ENCODE measurements around the gene TIMP1. TPM values are rescaled to one million over a fixed set of nuclear protein-coding genes. Genes with fewer than 3 reads are reported as not detected.

The TIMP1 gene
- total RNA-seq, 2 donors from 2014 or later: 84.1 to 93.0 TPM

DNA sequence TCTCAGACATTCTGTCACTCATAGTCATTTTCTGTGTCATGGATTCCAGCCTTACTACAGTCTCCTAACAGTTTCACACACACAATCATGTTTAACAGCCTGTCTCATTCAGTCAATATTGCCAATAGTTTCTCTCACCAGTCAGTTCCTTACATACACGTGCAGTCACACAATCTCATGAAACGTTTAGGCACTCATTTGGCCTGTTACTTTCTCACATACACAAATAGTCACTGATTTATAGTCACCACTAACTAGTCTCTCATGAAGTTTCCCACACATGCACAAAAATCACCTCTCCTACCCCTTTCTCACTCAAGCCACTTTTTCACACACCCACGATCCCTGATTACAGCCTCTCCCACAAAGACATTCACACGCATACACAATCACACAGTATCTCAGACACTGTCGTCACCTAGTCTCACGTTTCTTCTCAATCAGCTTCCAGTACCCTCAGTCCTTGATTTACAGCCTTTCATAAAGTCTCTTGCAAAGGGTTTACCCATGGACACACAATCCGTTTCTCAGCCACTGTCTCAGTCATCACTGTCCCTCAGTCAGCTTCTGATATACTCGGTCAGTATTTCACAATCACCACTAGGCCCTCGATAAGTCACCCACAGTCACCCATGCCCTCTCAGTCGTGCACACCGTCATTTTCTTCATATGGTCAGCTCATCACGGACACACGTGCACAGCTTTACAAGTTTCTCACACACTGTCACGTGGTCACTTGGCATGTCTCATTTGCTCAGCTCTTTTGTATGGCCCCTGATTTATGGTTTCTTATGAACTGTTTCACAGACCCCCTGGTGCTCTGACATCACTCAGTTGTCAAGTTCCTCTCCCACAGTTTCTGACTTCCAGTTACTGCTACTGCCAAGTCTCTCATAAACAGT is 51.7 kb downstream of the TIMP1 start:
- Histone ChIP-seq H3K9me3 (no peaks in the 10 kb centered on the region), H3K4me3 (no peak overlapping the region), H3K27ac (no peak overlapping the region), H3K4me1 (no peaks in the 10 kb centered on the region), H3K36me3 (no peaks in the 10 kb centered on the region), H3K27me3 (no peaks in the 10 kb centered on the region), H3K9ac (ENCODE audit: low read depth in 2 of 2, low read length in 2 of 2) (no peak overlapping the region)
- intact Hi-C loops (cut with DNase I): no loop called here
- no peak for TF ChIP-seq CTCF (IDR thresholded peaks at IDR 0.05)
- no peak for DNase-seq

GRCh38 chrX:47634871-47635575 is 52.8 kb downstream of the TIMP1 start:
- TF ChIP-seq CTCF (IDR thresholded peaks at IDR 0.05): no peak
- no peaks in the 10 kb centered on the region for H3K36me3 ChIP-seq
- H3K9me3 ChIP-seq: no peaks in the 10 kb centered on the region
- H3K4me1 ChIP-seq: no peaks in the 10 kb centered on the region
- no peak overlapping the region for H3K27ac ChIP-seq
- DNase-seq: no peak
- H3K27me3 ChIP-seq: no peaks in the 10 kb centered on the region
- H3K4me3 ChIP-seq: no peak overlapping the region
- intact Hi-C loops (cut with DNase I): no loop called here
- H3K9ac ChIP-seq (ENCODE audit: low read depth in 2 of 2, low read length in 2 of 2): no peak overlapping the region

Small RNAs within 50 kb of the gene (microRNA-seq; reads per million reads assigned to microRNA genes)
- not detected for gene MIR4769

Other genes with a start within 250 kb of the TIMP1 start
- gene ZNF157, start 211.9 kb upstream of the TIMP1 start, total RNA-seq: not detected
- gene ZNF41, start 99.2 kb upstream of the TIMP1 start, total RNA-seq: 10 to 100 TPM in 1 of 2 donors, 1 to 10 TPM in 1; 8.3 to 10.3 TPM
- gene ARAF, start 21.2 kb upstream of the TIMP1 start, total RNA-seq: 10 to 100 TPM; 94.8 to 95.2 TPM
- 1 to 10 TPM in 1 of 2 donors, under 1 TPM in 1; 0.96 to 1.5 TPM for gene SYN1, start 37.4 kb downstream of the TIMP1 start, total RNA-seq
- gene CFP, start 47.5 kb downstream of the TIMP1 start, total RNA-seq: 1 to 10 TPM; 1.1 to 4.1 TPM
- 10 to 100 TPM; 26.7 to 31.0 TPM for gene ELK1, start 68.1 kb downstream of the TIMP1 start, total RNA-seq
- 100 to 1,000 TPM; 102 to 123 TPM for gene UXT, start 76.7 kb downstream of the TIMP1 start, total RNA-seq

Measured in colonic mucosa (tissue), 4 donors.